ENCODE data around the gene WRNIP1. TPM values are rescaled to one million over a fixed set of nuclear protein-coding genes. Genes with fewer than 3 reads are reported as not detected.

The WRNIP1 gene
- total RNA-seq, 1 experiment from 2014 or later: 38.1 TPM

- Histone ChIP-seq H3K79me1 (ENCODE audit: insufficient read depth, low read depth, low read length, poor library complexity, severe bottlenecking) (no peaks in the 10 kb centered on the region), H3K18ac (ENCODE audit: insufficient read length, low read depth, low read length) (no peak overlapping the region), H2BK20ac (ENCODE audit: low read depth, low read length, poor library complexity, severe bottlenecking) (no peak overlapping the region), H3K14ac (ENCODE audit: insufficient read depth, low read length) (no peak overlapping the region; the same call in 1 of the 2 replicates), H4K8ac (replicated peaks; ENCODE audit: insufficient read length, low read depth, low read length) (no peak overlapping the region), H3K79me2 (ENCODE audit: insufficient read depth, low read length) (no peaks in the 10 kb centered on the region), H3K27ac (ENCODE audit: insufficient read length, low read depth, low read length) (no peak overlapping the region), H3K4ac (ENCODE audit: low read depth, low read length) (no peak overlapping the region), H3K23me2 (ENCODE audit: insufficient read length, low read depth, low read length, poor library complexity, severe bottlenecking) (no peaks in the 10 kb centered on the region), H4K5ac (ENCODE audit: insufficient read length, low read depth, low read length) (no peak overlapping the region), H2BK15ac (ENCODE audit: low read depth, low read length) (no peak overlapping the region), H3K4me2 (ENCODE audit: insufficient read depth, insufficient read length, low read length) (no peak overlapping the region), H2AFZ (ENCODE audit: low read length) (no peak overlapping the region), H2BK12ac (ENCODE audit: insufficient read length, low read depth, low read length) (no peak overlapping the region), H2BK5ac (ENCODE audit: insufficient read length, low read length) (no peak overlapping the region), H2BK120ac (ENCODE audit: low read depth, low read length, poor library complexity, severe bottlenecking) (no peak overlapping the region), H3K4me1 (ENCODE audit: insufficient read depth, low read length) (no peaks in the 10 kb centered on the region), H3K9me3 (ENCODE audit: control insufficient read depth, low read depth, low read length) (no peaks in the 10 kb centered on the region), H4K20me1 (ENCODE audit: control insufficient read depth, insufficient read depth, insufficient read length) (peaks cover 2% of the 10 kb centered on the region), H3T11ph (ENCODE audit: low read length) (no peak overlapping the region), H2AK5ac (ENCODE audit: insufficient read length, low read length) (no peak overlapping the region), H3K27me3 (ENCODE audit: insufficient read depth, low read length) (no peaks in the 10 kb centered on the region), H3K56ac (ENCODE audit: insufficient read length, low read depth, low read length) (no peak overlapping the region), H3K9ac (ENCODE audit: extremely low read depth, insufficient read length, low read length) (no peak overlapping the region), H4K91ac (ENCODE audit: insufficient read length, low read depth, low read length) (no peak overlapping the region), H3K23ac (ENCODE audit: insufficient read length, low read depth, low read length) (no peak overlapping the region)
- Mint-ChIP-seq H3K4me3 (no peak overlapping the region), H3K4me1 (peaks cover 14 to 23% of the 10 kb centered on the region in 2 experiments), H3K36me3 (ENCODE audit: insufficient read depth in 1 of 3, low read depth in 3 of 3) (peaks cover 0 to 10% (median 0%) of the 10 kb centered on the region in 3 experiments; a peak in 2 of 7 replicates), H3K27me3 (ENCODE audit: low read depth) (no peaks in the 10 kb centered on the region), H3K9me3 (no peaks in the 10 kb centered on the region), H3K27ac (no peak overlapping the region)
- WGBS (ENCODE audit: extremely low coverage, insufficient read length, low lambda C conversion rate): no CpG with 5 or more reads among the region's 11 CpGs
- DNase-seq: no peak
- TF ChIP-seq CTCF (conservative IDR thresholded peaks at IDR 0.05): no peak
Measured at GRCh38 chr6:2798586-2799134, 33.5 kb downstream of the WRNIP1 start.
